Natural killer cell treated with Interleukin-12 subunit alpha and Interleukin-12 subunit beta and Interleukin-15 and Interleukin-18, amount 100 ng/mL, for 72 hours (primary cell): ENCODE measurements around the gene HMGB3. TPM values are rescaled to one million over a fixed set of nuclear protein-coding genes. Genes with fewer than 3 reads are reported as not detected.
A peak's percentile ranks its signal among the peaks of the same experiment; 100 is the strongest.
"Not testable (repeated sequence)": the region's sequence is repeated elsewhere in the genome, so short reads cannot be mapped to it uniquely, and the experiment has no call there.

Source experiments
- ATAC-seq, 2 donors: fragments of 150-1000 bp; cut with Tn5 transposase in 1 of 2; sonication (Bioruptor Pico), chemical (Tn5 transposase) in 1 of 2; 2 replicates each; pipeline ENCODE4 v1.10.0; 2021
- DNase-seq: peaks from one replicate; pipeline ENCODE4 v3.0.0; 2022; ENCODE audit warnings: low spot score
- H3K27ac Mint-ChIP-seq, 2 donors: 1 replicate in 1 of 2; 2 replicates in 1 of 2; pipeline ENCODE4 v1.8.0; 2022; ENCODE audit warnings: mixed read lengths in 2 of 2, mild to moderate bottlenecking in 1 of 2, moderate library complexity in 1 of 2
- H3K27me3 Mint-ChIP-seq, 2 donors: 1 replicate in 1 of 2; 2 replicates in 1 of 2; pipeline ENCODE4 v1.8.0; 2022; ENCODE audit warnings: mixed read lengths in 2 of 2
- H3K36me3 Mint-ChIP-seq: one replicate; pipeline ENCODE4 v1.8.0; 2022; ENCODE audit warnings: mixed read lengths
- H3K4me1 Mint-ChIP-seq, 2 donors: 1 replicate in 1 of 2; 2 replicates in 1 of 2; pipeline ENCODE4 v1.8.0; 2022; ENCODE audit warnings: low read depth in 2 of 2, mixed read lengths in 2 of 2, mild to moderate bottlenecking in 1 of 2
- H3K4me3 Mint-ChIP-seq: one replicate; pipeline ENCODE4 v1.8.0; 2022; ENCODE audit warnings: mixed read lengths
- H3K9me3 Mint-ChIP-seq: 2 replicates; pipeline ENCODE4 v1.8.0; 2022; ENCODE audit warnings: mixed read lengths
- total RNA-seq, 2 donors: library from RNA; stranded (reverse); gene quantifications; one replicate each; pipeline ENCODE4 v1.2.3, GENCODE V29; 2022

HMGB3 gene
- total RNA-seq, 2 donors from 2014 or later, result 28.7 to 30.0 TPM

DNA sequence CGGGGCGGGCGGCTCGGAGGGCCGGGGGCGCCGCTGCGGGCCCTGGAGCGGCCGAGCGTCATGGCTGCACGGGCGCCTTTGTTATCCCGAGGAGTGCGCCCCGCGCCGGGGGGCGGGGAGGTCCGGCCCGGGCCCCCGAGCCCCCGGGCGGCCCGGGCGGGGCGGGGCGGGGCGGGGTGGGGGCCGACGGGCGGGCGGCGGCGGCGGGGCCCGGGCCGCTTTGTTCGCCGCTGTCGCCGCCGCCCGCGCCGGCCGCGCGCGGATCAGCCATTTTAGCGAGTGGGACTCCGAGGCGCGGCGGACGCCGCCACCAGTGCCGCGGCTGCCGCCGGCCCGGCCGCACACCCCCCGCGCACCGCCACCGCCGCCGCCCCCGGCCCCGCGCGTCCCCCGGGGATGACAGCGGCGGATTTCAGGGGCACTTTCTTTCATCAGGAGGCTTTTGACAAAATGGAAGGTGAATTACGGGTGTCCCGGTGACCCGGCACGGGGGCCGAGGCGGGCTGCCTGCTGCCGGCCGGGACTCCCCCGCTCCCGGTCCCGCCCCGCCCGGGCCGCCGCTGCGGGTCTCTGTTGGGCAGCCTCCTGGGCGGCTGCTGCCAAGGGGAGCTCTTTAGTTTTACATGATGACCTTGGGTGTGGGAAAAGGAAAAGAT, 1.2 kb downstream of the HMGB3 start:
- peak overlapping the region; percentile 38 to 55 for H3K27ac Mint-ChIP-seq
- H3K4me3 Mint-ChIP-seq, result peak overlapping the region; percentile 83
- peak in 1 of 2 donors; percentile 3 for ATAC-seq
- H3K4me1 Mint-ChIP-seq, result peaks cover 9 to 10% of the 10 kb centered on the region in 2 donors
- no peak for DNase-seq
- no peaks in the 10 kb centered on the region for H3K9me3 Mint-ChIP-seq
- H3K27me3 Mint-ChIP-seq, result peaks cover 6 to 15% of the 10 kb centered on the region in 2 donors
- peaks cover 4% of the 10 kb centered on the region for H3K36me3 Mint-ChIP-seq

- not testable (repeated sequence) for H3K9me3 Mint-ChIP-seq, DNase-seq, H3K27ac Mint-ChIP-seq, H3K36me3 Mint-ChIP-seq, H3K4me1 Mint-ChIP-seq, H3K4me3 Mint-ChIP-seq, ATAC-seq
- peaks cover 6 to 22% of the 10 kb centered on the region in 2 donors for H3K27me3 Mint-ChIP-seq
Observed at GRCh38 chrX:150987687-150988086, 4.6 kb downstream of the HMGB3 start.

DNA sequence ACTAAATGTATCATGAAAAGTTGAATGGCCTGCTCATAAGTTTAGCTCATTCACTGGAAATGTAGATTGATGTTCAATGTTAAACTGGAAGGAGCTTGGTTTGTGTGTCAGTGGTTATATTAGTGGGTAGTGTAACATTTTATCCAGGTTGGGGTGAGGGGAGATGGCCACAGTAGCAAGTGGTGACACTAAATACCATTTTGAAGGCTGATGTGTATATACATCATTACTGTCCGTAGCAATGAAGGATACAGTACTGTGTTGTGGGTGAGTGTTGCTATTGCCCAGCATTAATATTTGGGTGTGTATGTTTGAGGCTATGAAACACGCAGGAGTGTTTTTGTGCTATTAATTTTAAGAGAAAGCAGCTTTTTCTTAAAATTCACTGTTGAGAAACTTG, 6.3 kb downstream of the HMGB3 start:
- Mint-ChIP-seq H3K27ac (no peak overlapping the region), H3K27me3 (peaks cover 6 to 24% of the 10 kb centered on the region in 2 donors), H3K36me3 (peaks cover 4% of the 10 kb centered on the region), H3K4me3 (no peak overlapping the region), H3K4me1 (peaks cover 9 to 10% of the 10 kb centered on the region in 2 donors), H3K9me3 (no peaks in the 10 kb centered on the region)
- DNase-seq (no peak), ATAC-seq (no peak)

DNA sequence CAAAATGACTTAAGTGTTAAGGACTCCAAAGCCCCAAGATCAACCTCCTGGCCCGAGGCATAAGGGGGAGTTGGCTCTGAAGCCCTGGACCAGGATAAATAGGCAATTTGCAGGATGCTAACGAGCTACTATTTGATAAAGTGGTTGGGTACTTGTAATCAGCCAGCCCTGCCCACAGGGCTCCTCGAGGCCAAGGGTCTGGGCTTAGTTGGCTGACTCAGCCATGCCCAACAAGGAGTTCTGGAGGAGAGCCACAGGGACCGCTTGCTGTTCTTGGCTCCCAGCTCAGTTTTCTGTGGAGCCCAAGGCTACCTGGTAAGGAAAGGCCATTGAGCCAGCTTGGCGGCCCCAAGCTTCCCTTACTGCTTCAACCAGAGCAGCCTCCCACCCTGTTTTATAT, 7.8 kb downstream of the HMGB3 start:
- Mint-ChIP-seq H3K4me3 (no peak overlapping the region), H3K27me3 (peaks cover 2 to 15% of the 10 kb centered on the region in 2 donors), H3K9me3 (no peaks in the 10 kb centered on the region), H3K4me1 (peaks cover 0 to under 1% of the 10 kb centered on the region in 2 donors), H3K27ac (no peak overlapping the region), H3K36me3 (no peaks in the 10 kb centered on the region)
- DNase-seq (no peak), ATAC-seq (no peak)

- ATAC-seq, result no peak
- Mint-ChIP-seq H3K27ac (no peak overlapping the region), H3K4me3 (no peak overlapping the region), H3K36me3 (no peaks in the 10 kb centered on the region), H3K27me3 (peaks cover 4 to 12% of the 10 kb centered on the region in 2 donors), H3K4me1 (no peaks in the 10 kb centered on the region), H3K9me3 (no peaks in the 10 kb centered on the region)
- DNase-seq, result no peak
Observed at GRCh38 chrX:151000861-151001331, 17.8 kb downstream of the HMGB3 start.

- H3K27me3 Mint-ChIP-seq, result peaks cover 0 to 13% of the 10 kb centered on the region in 2 donors
- no peaks in the 10 kb centered on the region for H3K9me3 Mint-ChIP-seq
- no peaks in the 10 kb centered on the region for H3K4me1 Mint-ChIP-seq
- no peak for ATAC-seq
- no peak for DNase-seq
- no peak overlapping the region for H3K27ac Mint-ChIP-seq
- H3K36me3 Mint-ChIP-seq, result no peaks in the 10 kb centered on the region
- no peak overlapping the region for H3K4me3 Mint-ChIP-seq
Observed at GRCh38 chrX:151004085-151004484, 20.9 kb downstream of the HMGB3 start.

GRCh38 chrX:151006410-151007109, 23.4 kb downstream of the HMGB3 start:
- H3K4me3 Mint-ChIP-seq, result no peak overlapping the region
- ATAC-seq (no peak), DNase-seq (no peak)
- H3K27ac Mint-ChIP-seq, result no peak overlapping the region
- peaks cover 0 to 22% of the 10 kb centered on the region in 2 donors for H3K27me3 Mint-ChIP-seq
- no peaks in the 10 kb centered on the region for H3K4me1 Mint-ChIP-seq
- H3K9me3 Mint-ChIP-seq, result no peaks in the 10 kb centered on the region
- no peaks in the 10 kb centered on the region for H3K36me3 Mint-ChIP-seq

- Mint-ChIP-seq H3K4me3 (no peak overlapping the region), H3K9me3 (no peaks in the 10 kb centered on the region), H3K27me3 (peaks cover 0 to 23% of the 10 kb centered on the region in 2 donors), H3K4me1 (no peaks in the 10 kb centered on the region), H3K27ac (no peak overlapping the region), H3K36me3 (no peaks in the 10 kb centered on the region)
- no peak for DNase-seq
- no peak for ATAC-seq
Observed at GRCh38 chrX:151009582-151009981, 26.4 kb downstream of the HMGB3 start.

DNA sequence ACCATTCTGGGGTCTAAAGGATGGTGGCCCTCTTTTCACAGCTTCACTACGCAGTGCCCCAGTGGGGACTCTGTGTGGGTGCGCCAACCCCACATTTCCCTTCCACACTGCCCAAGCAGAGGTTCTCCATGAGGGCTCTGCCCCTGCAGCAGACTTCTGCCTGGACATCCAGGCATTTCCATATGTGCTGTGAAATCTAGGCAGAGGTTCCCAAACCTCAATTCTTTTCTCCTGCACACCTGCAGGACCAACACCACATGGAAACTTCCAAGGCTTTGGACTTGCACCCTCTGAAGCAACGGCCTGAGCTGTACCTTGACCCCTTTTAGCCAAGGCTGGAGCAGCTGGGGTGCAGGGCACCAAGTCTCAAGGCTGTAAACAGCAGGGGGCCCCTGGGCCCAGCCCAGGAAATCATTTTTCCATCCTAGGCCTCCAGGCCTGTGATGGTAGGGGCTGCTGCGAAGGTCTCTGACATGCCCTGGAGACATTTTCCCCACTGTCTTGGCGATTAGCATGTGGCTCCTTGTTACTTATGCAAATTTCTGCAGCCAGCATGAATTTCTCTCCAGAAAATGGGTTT, 30.1 kb downstream of the HMGB3 start:
- no peaks in the 10 kb centered on the region for H3K4me1 Mint-ChIP-seq
- no peak overlapping the region for H3K4me3 Mint-ChIP-seq
- no peak for ATAC-seq
- DNase-seq, result no peak
- H3K9me3 Mint-ChIP-seq, result no peaks in the 10 kb centered on the region
- H3K27ac Mint-ChIP-seq, result no peak overlapping the region
- peaks cover 0 to 21% of the 10 kb centered on the region in 2 donors for H3K27me3 Mint-ChIP-seq
- no peaks in the 10 kb centered on the region for H3K36me3 Mint-ChIP-seq

DNA sequence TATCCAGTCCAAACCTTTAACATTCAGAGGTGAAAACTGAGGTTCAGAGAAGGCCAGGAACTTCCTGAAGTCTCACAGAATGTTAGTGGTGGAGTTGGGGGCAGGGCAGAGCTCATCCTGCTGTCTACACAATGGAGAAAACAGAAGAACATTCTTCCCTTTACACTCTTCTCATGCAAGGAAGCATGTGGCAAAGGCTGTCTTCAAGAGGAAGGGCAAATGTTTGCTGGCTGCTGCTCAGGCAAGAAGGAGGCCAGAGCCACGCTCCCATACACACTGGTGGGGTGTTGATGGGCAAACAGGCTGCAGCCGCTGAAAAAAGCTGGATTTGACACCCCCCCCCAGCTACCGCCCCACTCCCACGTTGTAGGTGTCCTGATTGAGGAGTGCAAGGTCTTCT, 32.5 kb downstream of the HMGB3 start:
- H3K4me3 Mint-ChIP-seq, result no peak overlapping the region
- ATAC-seq (no peak), DNase-seq (no peak)
- no peak overlapping the region for H3K27ac Mint-ChIP-seq
- no peaks in the 10 kb centered on the region for H3K9me3 Mint-ChIP-seq
- no peaks in the 10 kb centered on the region for H3K36me3 Mint-ChIP-seq
- peaks cover 0 to 14% of the 10 kb centered on the region in 2 donors for H3K27me3 Mint-ChIP-seq
- no peaks in the 10 kb centered on the region for H3K4me1 Mint-ChIP-seq

DNA sequence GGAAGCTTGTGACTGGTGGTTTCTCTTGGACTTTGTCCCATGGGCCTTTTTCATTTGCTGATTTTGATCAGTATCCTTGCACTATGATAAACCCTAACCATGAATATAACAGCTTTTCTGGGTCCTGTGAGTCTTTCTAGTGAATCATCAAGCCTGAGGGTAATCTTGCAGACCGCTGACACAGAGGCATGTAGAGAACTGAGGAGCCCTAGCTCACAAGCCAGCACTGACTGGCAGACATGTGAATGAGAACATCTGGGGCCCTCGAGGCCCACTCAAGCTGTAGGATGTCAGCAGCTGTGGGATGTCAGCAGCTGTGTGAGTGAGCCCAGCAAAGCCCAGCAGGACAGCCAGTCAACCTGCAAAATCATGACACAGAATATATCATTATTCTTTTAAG, 36.7 kb downstream of the HMGB3 start:
- H3K27ac Mint-ChIP-seq, result no peak overlapping the region
- no peaks in the 10 kb centered on the region for H3K9me3 Mint-ChIP-seq
- no peaks in the 10 kb centered on the region for H3K36me3 Mint-ChIP-seq
- DNase-seq (no peak), ATAC-seq (no peak)
- H3K4me1 Mint-ChIP-seq, result no peaks in the 10 kb centered on the region
- H3K27me3 Mint-ChIP-seq, result peaks cover 0 to 4% of the 10 kb centered on the region in 2 donors
- H3K4me3 Mint-ChIP-seq, result no peak overlapping the region

DNA sequence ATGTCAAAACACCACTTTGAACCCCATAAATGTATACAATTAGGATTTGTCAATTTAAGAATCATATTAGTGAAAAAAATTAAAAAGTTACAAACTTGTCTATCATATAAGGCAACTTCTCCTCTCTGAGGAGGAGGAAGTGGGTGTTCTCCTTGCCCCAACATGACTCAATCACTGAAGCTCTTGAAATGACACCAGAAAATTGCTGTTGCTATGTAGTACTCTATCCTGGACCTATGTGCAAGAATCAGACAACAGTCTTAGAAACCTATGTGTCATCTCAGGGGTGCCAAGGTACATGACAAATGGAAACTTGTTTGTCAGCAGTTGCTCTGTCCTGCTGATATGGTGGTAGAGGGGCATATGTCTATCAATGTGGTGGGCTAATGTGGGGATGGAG, 47.7 kb downstream of the HMGB3 start:
- Mint-ChIP-seq H3K36me3 (no peaks in the 10 kb centered on the region), H3K9me3 (no peaks in the 10 kb centered on the region), H3K4me3 (no peak overlapping the region), H3K27ac (no peak overlapping the region), H3K4me1 (no peaks in the 10 kb centered on the region), H3K27me3 (peaks cover 16 to 21% of the 10 kb centered on the region in 2 donors)
- DNase-seq, result no peak
- ATAC-seq, result peak; percentile 7 to 56

DNA sequence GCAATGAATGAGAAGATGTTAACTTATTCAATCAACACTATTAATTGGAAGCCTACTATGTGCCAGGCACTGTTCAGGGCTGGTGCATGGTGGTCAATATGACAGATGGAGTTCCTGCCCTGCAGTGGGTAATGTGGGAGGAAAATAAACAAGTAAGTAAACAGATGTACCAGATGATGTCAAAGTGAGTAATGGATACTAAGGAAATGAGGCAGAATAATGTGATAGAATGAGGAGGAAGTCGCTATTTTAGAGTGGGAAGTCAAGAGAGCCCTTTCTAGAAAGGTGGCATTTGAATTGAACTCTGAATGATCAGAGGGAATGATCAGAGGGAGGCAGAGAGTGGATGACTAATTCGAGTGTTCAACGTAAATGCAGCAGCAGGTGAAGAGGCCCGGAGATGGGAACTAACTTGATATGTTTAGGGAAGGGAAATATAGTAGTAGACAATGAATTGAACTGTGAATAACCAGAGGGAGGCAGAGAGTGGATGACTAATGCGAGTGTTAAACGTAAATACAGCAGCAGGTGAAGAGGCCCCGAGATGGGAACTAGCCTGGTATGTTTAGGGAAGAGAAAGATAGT, 48.3 kb downstream of the HMGB3 start:
- DNase-seq (no peak), ATAC-seq (no peak)
- Mint-ChIP-seq H3K9me3 (no peaks in the 10 kb centered on the region), H3K4me3 (no peak overlapping the region), H3K27ac (no peak overlapping the region), H3K4me1 (no peaks in the 10 kb centered on the region), H3K27me3 (peaks cover 16 to 22% of the 10 kb centered on the region in 2 donors), H3K36me3 (no peaks in the 10 kb centered on the region)

GRCh38 chrX:151039351-151039750, 56.2 kb downstream of the HMGB3 start:
- H3K4me1 Mint-ChIP-seq, result no peaks in the 10 kb centered on the region
- DNase-seq (no peak), ATAC-seq (no peak)
- H3K9me3 Mint-ChIP-seq, result no peaks in the 10 kb centered on the region
- peaks cover 15 to 21% of the 10 kb centered on the region in 2 donors for H3K27me3 Mint-ChIP-seq
- H3K36me3 Mint-ChIP-seq, result no peaks in the 10 kb centered on the region
- no peak overlapping the region for H3K27ac Mint-ChIP-seq
- H3K4me3 Mint-ChIP-seq, result no peak overlapping the region
